Head of caudate nucleus (tissue), 42 donors: ENCODE data around the gene MTMR11.
"Not testable (repeated sequence)": the region's sequence is repeated elsewhere in the genome, so short reads cannot be mapped to it uniquely, and the experiment has no call there.

Source experiments
- DNase-seq, 42 donors: peaks; one replicate each; pipeline versions ENCODE4 v3.0.0 to v3.0.0-alpha.2; 2020 to 2021; ENCODE audit warnings: mixed read lengths in 7 of 42
- intact Hi-C: fragments of 100-400 bp; cut with DNase I; formaldehyde crosslinking; loops from one replicate; pipeline ENCODE4 v1.15.0; 2022

The MTMR11 gene

GRCh38 chr1:149915429-149916192 is 21.1 kb downstream of the MTMR11 start:
- intact Hi-C loops = no loop called here

DNA sequence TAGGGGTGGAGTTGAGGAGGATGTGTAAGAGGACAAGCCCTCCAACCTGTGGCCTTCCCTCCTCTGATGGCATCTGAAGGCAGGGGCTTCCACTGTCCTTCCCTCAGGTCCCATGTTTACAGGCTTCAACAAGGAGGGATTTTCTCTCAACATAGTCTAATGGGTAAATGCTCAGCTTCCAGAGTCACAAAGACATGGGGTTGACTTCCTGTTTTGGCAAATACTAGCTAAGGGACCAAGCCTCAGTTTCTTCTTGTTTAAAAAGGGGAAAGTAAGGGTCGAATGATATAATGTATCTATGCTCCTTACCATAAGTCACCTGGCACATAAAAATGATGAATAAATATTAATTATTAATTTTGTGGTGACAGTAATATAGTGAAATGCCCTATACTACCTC is 22.1 kb downstream of the MTMR11 start:
- DNase-seq = no peak

More at GRCh38 chr1:149915429-149916192, 21.1 kb downstream of the MTMR11 start:
- DNase-seq = peak in 5 of 42 donors; percentile 29 to 52 (median 33)

GRCh38 chr1:149906570-149907075 is 30.1 kb downstream of the MTMR11 start:
- DNase-seq = no peak
- intact Hi-C loops = no loop called here

More for the DNA sequence above, 22.1 kb downstream of the MTMR11 start:
- intact Hi-C loops = no loop called here

- DNase-seq = no peak
- intact Hi-C loops = no loop called here
Observed at GRCh38 chr1:149903836-149904491, 32.7 kb downstream of the MTMR11 start.

DNA sequence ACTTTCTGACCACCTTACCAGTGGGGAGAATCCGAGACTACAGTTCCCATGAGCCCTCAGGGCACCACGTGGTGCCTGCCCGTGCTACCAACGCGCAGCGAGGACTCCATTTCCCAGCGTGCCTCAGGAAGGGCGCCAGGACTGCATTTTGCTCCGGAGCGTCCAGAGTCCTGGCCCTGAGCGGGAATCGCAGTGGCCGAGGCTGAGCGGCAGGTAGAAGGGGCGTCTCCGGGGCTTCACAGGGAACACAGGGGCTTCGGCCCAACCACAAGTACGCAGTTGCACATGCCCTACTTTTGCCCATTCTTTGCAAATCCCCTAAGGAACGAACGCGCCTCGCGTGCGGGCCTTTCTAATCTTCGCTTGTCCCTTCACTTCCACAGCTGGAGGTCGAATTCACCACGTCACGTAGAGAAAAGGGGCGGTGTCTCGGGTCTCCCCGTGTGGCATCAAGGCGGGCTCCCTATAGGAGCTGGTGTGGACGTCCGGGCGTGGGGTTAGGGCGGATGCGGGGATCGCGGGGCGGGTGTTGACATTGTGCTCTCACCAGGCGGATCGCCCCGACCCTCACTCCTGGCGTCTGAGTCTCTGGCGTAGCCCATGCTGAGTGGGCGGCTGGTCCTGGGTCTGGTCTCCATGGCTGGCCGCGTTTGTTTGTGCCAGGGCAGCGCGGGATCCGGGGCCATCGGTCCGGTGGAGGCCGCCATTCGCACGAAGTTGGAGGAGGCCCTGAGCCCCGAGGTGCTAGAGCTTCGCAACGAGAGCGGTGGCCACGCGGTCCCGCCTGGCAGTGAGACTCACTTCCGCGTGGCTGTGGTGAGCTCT is 37.0 kb downstream of the MTMR11 start, which contains the start of gene BOLA1:
Gene BOLA1 (plus strand): TSS at position 109 of the 825 bp plus-strand sequence. CDS start 492 bp downstream, at position 601.
- peak; percentile 93 to 99 (median 97) for DNase-seq
- intact Hi-C loops = no loop called here

GRCh38 chr1:149896575-149896974 is 40.1 kb downstream of the MTMR11 start:
- intact Hi-C loops = no loop called here
- no peak for DNase-seq

GRCh38 chr1:149888999-149889289 is 47.7 kb downstream of the MTMR11 start:
- intact Hi-C loops = no loop called here
- peak in 7 of 42 donors; percentile 9 to 61 (median 27) for DNase-seq

GRCh38 chr1:149888247-149888998 is 48.3 kb downstream of the MTMR11 start:
- peak; percentile 41 to 90 (median 75) for DNase-seq
- intact Hi-C loops = no loop called here

- intact Hi-C loops = no loop called here
- DNase-seq = peak; percentile 53 to 97 (median 88)
Observed at GRCh38 chr1:149887456-149888246, 49.0 kb downstream of the MTMR11 start.

- DNase-seq, intact Hi-C loops: not testable (repeated sequence)
Observed at GRCh38 chr1:149887196-149887455, 49.6 kb downstream of the MTMR11 start.

DNA sequence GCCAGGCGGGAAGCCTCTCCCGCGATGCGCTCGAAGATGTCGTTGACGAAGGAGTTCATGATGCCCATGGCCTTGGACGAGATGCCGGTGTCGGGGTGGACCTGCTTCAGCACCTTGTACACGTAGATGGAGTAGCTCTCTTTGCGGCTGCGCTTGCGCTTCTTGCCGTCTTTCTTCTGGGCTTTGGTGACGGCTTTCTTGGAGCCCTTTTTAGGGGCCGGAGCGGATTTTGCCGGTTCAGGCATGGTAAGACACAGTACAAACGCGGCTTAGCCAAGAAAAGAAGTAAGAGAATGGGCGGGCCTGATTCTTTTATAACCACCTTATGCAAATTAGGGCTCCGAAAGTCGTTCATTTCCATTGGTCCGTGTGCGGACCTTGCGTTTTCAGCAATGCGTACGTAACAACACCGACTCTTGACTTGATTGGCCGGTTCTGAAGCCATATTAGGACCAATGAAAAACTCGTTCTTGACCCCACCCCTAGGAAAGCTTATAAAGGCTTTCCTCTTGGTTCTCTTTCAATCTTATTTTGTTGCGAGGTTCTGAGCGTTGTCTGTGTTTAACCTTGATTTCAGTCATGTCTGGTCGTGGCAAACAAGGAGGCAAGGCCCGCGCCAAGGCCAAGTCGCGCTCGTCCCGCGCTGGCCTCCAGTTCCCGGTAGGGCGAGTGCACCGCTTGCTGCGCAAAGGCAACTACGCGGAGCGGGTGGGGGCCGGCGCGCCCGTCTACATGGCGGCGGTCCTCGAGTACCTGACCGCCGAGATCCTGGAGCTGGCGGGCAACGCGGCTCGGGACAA is 50.1 kb downstream of the MTMR11 start:
- intact Hi-C loops = no loop called here
- DNase-seq = peak; percentile 72 to 98 (median 93)

DNA sequence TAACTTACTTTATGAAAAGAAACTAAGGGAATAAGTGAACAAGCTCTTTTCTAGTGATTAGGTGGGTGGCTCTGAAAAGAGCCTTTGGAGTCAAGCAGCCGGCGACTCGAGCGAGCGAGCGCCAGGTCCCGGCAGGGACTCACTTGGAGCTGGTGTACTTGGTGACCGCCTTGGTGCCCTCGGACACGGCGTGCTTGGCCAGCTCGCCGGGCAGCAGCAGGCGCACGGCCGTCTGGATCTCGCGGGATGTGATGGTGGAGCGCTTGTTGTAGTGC is 50.6 kb downstream of the MTMR11 start:
- DNase-seq = peak in 3 of 42 donors; percentile 17 to 29 (median 19)
- intact Hi-C loops = not testable (repeated sequence)

GRCh38 chr1:149885339-149886120 is 51.1 kb downstream of the MTMR11 start:
- peak; percentile 61 to 91 (median 82) for DNase-seq
- intact Hi-C loops = no loop called here

GRCh38 chr1:149884433-149885338 is 52.0 kb downstream of the MTMR11 start:
- DNase-seq = peak in 1 of 42 donors; percentile 38
- intact Hi-C loops = no loop called here

- intact Hi-C loops = no loop called here
- peak in 1 of 42 donors; percentile 33 for DNase-seq
Observed at GRCh38 chr1:149883598-149884247, 53.0 kb downstream of the MTMR11 start.
